GM21717 (cell line): ENCODE measurements around the gene ZNF625.
A peak's percentile ranks its signal among the peaks of the same experiment; 100 is the strongest.

Source experiments
- ATAC-seq: cut with Tn5 transposase; IDR thresholded peaks from one replicate; pipeline ENCODE4 v1.9.1; 2021; ENCODE audit warnings: mild to moderate bottlenecking, moderate library complexity; ENCODE audit not compliant: unreplicated experiment

The ZNF625 gene

DNA sequence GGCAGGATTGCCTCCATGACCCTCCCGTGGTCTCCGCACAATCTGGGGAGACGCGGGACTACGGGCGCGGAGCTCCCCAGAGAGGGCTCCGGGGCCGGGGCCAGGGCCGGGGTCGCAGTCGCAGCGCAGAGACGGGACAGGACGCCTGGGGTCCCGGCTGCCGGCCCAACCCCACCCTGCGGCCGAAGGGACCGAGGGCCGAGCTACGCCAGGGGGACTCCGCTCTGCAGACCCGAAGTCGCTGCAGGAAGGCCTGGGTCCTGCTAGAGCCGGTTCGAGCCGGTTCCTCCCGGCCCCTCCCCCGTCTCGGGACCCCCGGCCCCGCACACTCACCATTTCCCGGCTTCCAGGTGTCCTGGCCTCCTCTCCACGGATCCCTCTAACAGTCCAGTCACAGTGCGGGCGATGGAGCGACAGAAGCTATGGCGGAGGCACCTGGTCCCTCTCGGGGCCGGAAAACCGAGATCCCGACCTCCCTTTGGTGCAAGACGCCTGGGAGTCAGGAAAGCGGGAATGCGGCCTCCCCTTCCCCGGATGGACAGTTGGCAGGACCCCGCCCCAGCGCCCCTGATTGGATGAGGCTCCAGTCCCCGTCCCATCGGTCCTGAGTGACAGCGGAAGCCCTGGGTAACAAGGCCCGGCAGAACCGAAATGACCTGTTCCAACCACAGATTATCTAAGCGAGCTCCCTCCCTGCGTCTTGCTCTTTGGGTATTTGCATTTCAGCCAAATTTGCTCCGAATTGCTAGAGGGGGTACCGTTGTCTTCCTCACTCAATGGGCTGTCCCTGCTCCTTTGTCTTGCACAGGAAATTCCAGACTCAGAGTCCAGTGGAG, at the start of gene ZNF625:
TSS of gene ZNF625 (minus strand) at position 512 of the 836 bp plus-strand sequence. CDS start at position 336, 176 bp downstream.
- peak; percentile 75 for ATAC-seq

DNA sequence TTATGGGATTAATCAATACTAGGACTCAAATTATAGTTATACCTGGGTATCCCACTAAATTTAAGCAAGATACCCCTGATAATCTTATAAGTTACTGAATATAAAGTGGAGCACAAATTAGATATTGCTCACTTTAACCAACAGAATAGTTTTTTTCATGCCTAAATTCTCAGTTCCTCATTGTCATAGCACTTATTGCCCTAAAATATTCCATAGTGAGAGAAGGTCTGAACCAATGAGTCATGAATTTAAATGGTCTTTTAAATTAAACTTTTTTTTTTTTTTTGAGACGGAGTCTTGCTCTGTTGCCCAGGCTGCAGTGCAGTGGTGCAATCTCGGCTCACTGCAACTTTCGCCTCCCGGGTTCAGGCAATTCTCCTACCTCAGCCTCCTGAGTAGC, 48.8 kb upstream of the ZNF625 start:
- ATAC-seq = no peak

DNA sequence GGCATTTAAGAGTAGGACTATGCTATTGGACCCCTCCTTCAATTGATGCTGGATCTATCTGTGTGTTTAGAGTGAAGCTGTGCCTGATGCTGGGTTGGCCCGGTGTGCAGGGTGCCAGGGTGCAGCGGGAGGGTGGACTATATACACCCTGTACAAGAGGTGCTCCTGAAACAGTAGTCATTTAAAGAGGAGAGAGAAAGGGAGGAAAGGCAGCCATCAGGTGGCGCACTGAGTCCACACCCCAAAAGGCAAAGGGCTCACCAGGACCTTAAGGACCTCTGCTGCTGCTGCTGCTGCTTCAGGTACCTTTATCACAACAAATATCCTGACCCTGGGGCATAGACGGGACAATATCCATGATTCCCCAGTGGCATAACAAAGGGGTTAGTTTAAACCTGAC, 45.7 kb upstream of the ZNF625 start:
- ATAC-seq = no peak

DNA sequence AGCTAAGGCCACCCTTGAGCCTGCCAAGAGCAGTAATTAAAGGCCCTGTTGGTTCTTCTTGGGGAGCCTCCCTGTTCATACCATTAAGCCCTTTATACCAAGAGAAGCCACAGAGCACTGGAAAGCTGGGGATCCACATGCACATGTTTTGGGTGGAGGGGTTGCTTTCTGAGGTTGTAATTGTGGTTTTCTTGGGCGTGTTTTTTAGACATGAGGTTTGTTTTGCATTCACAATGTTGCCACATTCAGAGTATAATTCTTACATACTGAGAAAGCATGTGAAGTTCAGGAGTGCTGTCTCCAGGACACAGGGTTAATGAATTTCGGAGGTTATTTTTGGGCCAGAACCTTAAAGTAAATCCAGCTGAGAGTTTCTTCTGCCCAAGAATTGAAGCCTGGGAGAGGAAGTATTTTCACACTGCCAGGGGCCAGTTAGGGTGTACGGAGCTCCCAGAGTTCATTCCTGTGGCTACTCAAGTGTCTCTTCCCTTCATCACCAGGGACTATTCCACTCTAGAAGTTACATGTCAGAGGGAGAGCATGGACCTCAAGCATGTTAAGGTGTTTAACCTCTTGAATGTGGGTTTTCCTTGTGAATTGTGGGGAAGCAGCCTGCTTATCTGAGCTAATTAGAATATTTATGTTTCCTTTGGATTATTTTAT, 43.4 kb upstream of the ZNF625 start:
- ATAC-seq = no peak

DNA sequence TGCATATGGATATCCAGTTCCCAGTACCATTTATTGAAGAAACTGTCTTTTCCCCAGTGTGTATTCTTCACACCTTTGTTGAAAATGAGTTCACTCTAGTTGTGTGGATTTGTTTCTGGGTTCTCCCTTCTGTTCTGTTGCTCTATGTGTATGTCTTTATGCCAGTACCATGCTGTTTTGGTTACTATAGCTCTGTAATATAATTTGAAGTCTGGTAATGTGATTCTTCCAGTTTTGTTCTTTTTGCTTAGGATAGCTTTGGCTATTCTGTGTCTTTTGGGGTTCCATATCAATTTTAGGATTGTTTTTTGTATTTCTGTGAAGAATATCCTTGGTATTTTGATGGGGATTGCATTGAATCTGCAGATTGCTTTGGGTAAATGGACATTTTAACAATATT, 41.6 kb upstream of the ZNF625 start:
- no peak for ATAC-seq

DNA sequence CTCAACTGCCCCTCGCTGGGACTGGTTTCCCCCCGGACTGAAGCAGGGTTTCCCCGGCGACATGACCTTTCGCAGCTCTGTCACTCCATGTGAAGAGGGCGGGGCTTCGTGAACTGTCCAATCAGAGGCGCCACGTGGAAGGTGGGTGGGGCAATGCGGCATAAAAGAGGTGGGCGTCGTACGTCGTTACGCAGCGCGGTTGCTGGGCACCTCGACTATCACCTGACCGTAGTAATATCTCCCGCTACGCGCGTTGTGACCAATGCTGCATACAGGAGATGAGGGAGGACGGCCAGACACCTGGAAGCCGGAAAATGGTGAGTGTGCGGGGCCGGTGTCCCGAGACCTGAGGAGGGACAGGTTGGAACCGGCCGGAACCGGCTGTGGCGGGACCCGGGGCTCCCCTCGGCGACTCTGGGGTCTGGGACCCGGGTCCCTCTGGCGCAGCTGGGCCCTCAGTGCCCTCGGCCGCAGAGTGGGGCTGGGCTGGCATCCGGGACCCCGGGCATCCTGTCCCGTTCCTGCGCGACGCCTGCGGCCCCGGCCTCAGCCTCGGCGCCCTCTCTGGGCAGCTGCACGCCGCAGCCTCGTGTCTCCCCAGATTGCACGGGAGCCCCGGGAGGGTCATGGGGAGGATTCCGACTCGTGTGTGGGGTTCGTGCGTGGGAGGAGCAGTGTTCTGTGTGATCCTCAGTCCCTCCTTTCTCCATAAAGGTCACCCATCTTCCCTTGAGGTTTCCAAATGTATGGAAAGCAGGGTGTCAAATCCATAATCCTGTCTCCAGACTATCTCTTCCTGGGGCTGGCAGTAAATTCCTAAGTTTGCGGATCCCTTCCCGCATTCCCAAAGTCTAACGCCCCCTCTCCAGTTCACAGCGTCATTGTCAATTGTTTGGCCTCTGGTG, 38.5 kb upstream of the ZNF625 start:
- ATAC-seq = no peak

- no peak for ATAC-seq
Measured at GRCh38 chr19:12187625-12188024, 31.1 kb upstream of the ZNF625 start.

DNA sequence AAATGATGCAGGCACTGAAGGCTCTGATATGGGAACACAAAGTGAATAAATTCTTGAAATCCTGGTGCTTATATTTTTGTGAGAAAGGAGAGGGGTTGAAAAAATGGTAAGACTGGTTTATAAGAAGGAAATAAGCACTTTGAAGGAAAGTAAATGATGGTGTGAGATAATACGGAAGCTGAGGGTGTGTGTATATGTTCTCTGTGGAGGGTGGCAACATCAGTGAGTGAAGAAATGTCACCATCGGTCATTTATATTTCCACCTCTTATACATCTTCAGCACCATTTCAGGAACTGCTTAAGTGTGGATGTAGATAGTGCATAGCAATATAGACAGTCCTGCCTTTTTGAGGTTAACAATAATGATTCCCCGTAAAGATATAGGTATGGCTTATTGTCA, 23.8 kb upstream of the ZNF625 start:
- no peak for ATAC-seq

GRCh38 chr19:12166626-12167025, 10.1 kb upstream of the ZNF625 start:
- no peak for ATAC-seq

DNA sequence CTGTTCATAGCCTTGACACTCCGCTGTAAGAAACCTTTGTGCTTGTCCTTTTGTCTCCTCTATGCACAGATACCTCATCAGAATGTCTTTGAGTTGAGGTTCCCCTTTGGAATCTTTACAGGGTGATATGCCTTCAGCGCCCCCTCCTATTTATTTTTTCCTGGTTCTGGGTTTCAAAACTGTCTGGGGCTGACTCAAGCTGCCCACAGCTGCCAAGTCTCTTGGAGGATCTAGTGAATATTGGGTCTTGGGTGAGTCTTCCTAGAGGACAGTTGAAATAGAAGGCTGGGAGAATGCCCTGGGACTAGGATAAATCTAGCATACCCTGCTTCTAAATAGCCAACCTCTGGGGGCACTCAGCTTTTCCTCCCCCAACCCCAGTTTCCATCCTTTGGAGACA, 7.3 kb upstream of the ZNF625 start:
- no peak for ATAC-seq

DNA sequence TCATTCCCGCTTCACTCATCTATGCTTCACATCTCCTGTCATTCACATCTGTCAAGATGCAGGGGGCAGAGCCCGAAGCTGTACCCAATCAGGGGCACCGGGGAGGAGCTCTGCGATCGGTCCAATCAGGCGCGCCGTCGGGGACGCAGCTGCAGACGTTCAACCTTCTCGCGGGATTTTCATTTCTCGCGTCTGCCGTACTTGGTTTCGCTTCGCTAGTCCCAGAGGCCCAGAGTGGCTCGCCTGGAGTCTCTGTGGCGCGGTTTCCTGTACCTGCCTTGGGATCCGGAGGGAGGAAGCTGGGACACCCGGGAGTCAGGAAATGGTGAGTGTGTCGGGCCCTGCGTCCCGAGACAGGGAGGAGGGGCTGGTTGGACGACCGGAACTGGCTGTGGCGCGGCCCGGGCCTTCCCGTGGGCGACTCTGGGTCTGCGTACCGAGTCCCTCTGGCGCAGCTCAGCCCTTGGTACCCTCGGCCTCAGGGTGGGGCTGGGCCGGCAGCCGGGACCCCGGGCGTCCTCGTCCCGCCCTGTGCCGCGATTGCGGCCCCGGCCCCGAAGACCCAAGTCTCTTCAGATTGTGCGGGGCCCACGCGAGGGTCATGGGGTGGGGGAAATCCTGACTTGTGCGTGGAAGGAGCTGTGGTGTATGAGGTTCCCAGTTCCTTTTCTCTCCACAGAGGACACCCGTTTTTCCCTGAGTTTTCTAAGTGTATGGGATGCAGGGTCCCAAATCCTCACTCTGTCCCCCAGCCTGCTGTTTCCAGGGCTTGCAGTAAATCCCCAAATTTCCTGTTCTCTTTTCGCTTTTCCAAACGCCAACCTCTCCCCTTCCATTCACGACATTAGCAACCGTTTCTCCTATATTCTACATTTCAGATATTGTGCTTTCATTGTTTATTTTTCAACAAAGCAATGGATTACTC, 6.6 kb upstream of the ZNF625 start, which contains the start of gene ZNF136:
TSS of gene ZNF136 (plus strand) at position 215 of the 925 bp plus-strand sequence. CDS start at position 323, 108 bp downstream.
- peak; percentile 87 for ATAC-seq

- no peak for ATAC-seq
Measured at GRCh38 chr19:12162513-12162881, 6.0 kb upstream of the ZNF625 start.

DNA sequence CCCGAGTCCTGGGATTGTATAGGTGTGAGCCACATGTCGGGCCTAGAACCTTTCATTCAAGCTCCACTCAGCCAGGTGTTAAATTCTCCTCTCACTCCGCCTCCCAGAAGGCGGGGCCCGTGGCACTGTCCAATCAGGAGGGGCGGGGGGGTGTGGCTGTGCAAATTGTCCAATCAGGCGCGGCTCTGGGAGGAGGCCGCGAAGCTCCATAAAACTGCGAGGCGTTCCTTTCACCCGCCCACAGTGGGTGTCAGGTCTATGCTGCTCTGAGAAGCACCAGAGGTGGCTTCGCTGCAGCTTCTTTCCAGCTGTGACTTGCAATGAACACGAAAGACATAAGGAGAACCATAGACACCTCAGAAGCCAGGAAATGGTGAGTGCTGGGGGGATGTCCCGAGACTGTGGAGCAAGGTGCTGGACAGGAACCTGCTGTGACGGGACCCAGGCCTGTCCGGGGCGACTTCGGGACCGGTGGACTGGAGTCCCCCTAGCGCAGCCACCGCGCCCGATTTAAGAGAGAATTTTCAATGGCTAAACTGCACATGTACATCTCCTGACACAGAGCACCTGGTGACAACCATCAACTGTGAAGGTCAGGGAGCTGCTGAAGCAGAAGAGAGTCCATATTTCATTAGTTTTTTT, 3.4 kb upstream of the ZNF625 start:
- ATAC-seq = no peak

GRCh38 chr19:12155324-12155860, 1.1 kb downstream of the ZNF625 start:
- no peak for ATAC-seq

- ATAC-seq = no peak
Measured at GRCh38 chr19:12145348-12145747, 11.2 kb downstream of the ZNF625 start.

- no peak for ATAC-seq
Measured at GRCh38 chr19:12141405-12141736, 15.2 kb downstream of the ZNF625 start.

DNA sequence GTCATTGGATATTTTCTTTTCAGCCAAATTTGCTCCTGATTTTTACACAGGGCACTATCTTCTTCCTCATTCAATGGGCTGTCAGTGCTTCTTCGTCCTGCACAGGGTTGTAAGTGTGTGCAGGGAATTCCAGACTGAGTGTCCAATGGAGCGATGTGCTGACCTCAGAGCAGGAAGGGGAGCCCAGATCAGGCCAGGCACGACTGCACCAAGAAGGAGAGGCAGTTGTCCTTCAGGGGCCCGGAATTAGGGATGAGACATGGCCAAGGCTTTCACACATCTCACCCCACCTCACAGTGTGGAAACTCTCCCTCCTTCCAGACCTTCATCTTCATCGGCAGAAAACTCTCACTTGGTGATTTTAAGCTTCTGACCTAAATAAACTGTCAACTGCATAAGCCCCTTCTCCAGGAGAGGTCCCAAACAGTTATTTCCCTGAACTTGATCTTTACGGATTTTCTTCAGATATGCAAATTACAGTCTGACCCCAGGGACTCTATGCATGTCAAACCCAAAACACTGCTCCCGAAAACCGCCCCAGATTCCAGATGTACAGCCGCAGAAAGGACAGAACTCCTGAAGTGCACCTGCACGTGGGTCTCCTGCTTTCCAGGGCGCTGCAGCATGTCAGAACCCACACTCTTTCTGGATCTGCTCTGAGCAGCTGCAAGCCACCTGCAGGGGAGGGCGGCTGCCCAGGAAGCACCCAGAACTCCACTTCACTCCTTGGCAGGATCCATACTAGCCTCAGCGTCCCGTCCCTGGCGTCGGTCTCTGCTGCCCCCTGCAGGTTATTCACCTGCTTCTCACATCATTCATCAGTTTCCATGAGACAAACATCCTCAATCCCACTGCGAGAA, 15.8 kb downstream of the ZNF625 start:
- no peak for ATAC-seq

DNA sequence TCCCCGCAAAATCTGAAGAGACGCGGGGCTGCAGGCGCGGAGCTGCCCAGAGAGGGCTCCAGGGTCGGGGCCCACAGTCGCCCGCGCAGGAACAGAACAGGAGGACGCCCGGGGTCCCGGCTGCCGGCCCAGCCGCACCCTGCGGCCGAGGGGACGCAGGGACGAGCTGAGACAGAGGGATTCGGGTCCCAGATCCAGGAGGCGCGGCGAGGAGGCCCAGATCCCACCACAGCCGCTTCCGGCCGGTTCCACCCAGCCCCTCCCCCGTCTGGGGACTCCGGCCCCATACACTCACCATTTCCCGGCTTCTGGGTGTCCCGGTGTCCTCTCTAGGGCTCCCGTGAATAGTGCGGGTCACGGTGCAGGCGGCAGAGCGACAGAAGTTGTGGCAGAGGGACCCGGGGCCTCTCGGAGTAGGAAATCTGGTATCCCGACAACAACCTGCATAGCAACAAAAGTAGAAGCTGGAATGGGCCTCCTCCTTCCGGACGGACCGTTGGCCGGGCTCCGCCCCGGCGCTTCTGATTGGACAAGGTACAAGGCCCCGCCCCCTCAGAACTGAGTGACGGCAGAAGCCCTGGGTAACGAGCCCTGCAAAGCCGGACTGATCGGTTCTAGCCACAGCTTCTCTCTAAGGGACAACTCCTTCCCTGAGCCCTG, 16.5 kb downstream of the ZNF625 start, which contains the start of gene ZNF20:
TSS of gene ZNF20 (minus strand) at position 466 of the 660 bp plus-strand sequence. CDS start at position 298, 168 bp downstream.
- ATAC-seq = peak; percentile 84
